ENCODE results near the gene PKNOX2.

Gene PKNOX2

DNA sequence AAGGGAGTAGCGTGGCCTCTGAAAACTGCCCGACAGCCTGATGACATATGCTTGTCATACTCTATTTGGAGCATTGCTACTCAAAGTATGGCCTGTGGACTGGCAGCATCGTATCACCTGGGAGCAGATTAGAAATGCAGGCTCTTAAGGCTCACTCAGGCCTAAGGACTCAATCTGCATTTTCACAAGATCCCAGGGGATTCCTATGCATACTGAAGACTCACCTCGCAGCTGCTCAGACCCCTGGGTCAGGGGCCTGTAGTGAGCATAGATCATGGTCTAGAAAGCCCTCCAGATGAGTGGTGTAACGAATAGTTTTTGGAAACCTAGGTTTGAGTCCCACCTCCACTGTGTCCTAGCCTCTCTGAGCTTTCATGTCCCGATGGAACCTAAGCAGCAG is 205.3 kb downstream of the PKNOX2 start:
- FAIRE-seq = no peak

DNA sequence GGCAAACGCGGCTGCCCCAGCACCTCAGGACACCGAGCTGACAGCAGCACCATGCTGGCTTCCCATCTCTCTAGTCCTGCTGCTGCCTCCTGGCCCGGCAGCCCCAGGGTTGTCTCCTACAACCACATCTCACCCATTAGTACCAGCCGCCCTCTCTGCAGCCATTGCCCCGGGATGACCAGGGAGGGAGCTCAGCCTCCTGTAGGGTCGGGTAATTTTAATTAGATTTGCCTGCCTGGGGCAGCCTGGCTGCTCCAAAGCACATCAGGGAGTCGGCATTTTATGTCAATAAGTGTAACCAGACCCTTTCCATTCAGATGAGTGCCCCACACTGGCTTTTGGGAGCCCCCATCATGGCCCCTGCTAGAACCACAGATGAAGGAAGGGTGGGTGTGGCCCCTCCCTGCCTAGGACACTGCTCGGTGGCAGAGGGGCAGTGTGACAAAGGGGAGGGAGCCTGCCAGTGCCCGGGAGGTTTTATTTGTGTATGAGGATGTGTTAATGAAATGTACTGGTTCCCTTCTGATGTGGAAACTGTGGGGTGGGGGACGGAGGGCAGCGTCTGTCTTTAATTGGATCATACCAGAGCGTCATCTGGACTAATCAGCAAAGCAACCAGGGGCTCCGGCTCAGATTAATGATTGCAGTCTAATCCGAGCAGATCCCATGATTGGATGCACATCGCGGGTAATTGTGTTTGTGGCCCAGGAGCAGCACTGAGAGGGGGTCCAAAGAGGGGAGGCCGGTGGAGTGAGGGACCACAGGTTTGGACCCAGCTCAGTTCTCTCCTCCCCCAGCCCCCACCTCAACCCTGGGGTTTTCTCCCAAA is 206.2 kb downstream of the PKNOX2 start:
- no peak for FAIRE-seq

DNA sequence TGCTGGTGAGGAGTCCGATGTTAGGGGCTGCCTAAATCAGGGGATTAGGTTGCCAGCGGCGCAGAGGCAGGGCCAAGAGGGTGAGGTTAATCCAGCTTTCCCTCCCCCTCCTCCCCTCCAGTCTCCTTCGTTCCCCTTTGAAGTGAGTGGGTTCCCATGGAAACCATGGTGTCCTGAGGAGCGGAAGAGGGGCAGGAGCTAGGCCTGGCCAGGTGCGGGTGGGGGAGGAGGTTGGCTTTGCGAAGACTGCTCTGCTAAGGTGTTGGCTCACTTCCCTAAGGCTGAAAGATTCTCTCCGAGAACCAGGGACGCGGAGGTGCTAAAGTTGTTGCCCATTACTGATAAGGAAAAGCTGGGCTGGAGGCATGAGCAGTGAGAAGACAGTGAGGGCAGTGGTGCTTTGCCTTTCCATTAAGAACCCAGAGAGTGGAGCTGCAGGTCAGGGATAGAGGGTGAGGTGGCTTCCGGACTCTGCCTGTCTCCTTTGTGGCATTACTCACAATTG is 206.9 kb downstream of the PKNOX2 start:
- FAIRE-seq = no peak

DNA sequence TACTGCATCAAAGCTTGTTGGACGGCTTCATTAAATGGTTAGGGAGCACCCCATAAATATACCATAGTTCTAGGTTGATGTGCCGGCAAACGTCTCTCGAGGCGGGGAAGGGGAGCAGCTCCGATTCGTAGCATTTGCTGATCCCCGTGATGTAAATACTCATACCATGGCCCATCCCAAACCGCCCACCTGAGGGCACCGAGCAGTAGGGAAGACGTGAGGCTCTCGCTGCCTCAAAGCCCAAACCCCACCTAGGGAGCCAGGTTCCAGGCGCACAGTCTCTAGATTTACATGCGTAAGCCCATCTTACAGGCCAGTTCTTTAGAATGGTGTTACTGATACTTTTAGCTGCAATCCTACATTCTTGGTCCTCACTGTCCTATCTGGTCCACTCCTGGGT is 207.5 kb downstream of the PKNOX2 start:
- FAIRE-seq = no peak

DNA sequence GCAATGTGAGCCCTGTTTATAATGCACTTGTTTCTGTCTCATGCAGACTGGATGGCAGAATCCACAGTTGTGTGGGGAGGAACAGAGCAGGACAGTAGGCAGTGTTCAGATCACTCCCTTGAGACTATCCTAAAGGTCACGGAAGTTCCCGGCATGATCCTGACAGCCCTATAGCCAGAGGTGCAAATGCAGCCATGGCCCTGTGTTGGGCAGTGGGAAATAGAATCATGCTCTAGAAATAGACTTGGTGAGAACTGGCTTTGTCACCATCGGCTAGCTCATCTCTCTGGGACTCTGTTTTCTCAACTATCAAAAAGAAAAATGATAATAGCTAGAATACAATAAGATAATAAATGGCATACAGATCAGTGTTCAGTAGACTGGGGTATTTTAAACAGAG is 208.4 kb downstream of the PKNOX2 start:
- no peak for FAIRE-seq

DNA sequence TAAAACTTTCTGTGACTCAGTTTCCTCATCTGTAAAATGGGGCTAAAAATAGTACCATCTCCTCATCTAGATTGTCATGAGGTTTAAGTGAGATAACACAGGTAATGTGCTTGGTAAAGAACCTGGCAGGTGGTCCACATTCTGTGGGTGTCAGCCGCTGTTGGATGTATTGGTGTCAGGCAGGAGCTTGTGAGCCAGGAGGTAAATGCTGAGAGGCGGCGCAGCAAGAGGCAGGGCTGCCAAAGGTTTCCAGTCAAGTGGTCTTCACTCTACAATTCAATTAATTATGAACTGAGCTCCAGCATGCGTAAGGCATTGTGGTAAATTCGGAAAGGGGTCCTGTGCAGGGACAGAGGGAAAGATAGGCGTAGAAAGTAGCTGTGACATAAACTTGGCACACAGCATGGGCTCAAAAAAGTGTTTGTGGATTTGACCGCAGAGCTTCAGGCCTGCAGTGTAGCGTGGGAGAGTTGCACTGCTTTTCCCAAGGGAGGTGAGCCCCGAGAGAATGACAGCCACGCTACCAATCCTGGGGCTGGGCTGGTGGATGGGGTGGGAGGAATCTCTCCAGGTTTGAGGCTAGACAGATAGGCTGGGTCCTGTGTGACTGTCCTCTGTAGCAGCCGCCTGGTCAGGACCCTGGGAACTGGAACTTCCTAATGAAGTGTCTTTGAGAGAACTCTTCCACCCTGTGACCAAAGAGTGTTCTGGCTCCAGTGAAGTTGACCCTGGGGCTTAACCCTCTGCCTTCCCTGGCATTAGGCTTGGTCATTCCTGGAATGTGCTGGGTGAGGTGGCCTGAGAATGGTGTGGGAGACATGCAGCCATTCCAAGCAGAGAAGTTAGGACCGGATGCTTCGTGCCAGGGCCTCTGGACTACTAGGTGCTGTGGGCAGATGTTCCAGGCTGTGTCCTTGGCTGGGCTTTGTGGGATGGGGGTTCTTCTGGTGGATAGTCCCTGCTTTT is 209.2 kb downstream of the PKNOX2 start:
- FAIRE-seq = no peak

DNA sequence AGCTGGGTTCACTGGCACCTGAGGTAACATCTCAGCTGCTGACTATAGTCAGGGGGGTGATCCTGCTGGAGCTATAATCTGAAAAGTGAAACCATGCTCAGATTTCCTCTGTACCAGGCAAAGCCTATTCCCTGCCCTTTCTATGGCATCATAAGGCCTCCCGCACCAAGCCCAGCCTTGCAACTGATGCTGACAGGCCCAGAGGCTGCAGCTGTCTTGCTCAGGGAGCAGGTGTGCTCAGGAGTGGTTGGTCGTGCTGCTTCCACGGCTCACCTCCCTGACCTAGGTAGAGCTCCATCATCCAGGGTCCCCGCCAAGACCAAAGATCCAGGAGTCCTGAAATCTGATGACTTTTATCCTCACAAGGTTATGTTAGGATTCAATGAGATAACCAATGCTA is 209.8 kb downstream of the PKNOX2 start:
- no peak for FAIRE-seq

DNA sequence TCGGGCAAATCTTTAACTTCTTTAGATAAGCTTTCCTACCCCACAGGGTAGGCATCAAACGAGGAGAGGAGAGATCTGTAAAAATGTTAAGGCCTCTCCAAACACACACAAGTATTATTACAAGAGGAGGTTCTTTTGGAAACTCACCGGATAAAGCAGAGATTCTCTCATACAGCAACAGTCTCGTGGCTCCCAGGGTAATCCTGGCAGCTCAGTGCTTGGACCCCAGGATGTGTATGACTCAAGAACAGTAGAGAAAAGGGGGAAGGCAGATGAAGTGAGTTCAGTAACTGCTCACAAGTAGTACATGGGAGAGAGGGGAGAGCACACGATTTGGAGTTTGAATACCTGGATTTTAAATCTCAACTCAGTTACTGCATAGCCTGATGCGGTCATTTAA is 210.6 kb downstream of the PKNOX2 start:
- no peak for FAIRE-seq

DNA sequence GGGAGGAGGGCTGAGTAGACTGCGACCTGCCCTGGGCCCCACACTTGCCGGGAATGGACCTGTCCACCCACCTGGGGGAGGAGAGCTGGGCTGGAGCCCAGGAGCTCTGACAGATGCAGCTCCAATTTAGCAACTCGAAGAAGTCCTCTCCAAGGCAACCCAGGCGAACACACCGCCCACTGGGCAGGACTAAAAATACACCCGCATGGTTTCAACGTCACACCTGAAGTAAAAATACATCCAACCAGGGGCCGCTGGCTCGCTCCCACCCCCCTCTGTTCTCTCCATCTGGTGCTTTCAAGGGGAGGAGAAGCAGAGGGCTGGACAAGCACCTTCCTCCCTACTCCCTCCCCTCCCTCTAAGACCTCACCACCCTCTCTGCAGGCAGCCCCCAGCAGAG is 211.6 kb downstream of the PKNOX2 start:
- no peak for FAIRE-seq

DNA sequence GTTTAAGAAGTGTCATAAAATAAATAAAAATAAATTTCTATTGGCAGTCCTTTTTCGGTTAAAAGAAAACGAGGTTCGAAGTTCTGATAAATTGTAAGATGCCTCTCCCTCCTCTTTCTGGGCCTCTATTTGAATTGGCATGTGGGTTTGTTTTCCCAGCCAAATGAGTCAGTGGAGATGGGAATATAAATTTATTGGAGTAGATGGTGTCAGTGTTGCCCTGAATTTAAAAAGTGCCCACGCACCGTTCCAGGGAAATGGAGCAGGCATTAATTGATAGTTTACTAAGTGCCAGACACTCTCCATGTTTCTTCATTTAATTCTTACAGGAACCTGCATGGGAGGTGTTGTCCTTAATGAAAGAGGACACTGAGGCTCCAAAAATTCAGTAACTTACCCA is 212.3 kb downstream of the PKNOX2 start:
- FAIRE-seq = no peak

DNA sequence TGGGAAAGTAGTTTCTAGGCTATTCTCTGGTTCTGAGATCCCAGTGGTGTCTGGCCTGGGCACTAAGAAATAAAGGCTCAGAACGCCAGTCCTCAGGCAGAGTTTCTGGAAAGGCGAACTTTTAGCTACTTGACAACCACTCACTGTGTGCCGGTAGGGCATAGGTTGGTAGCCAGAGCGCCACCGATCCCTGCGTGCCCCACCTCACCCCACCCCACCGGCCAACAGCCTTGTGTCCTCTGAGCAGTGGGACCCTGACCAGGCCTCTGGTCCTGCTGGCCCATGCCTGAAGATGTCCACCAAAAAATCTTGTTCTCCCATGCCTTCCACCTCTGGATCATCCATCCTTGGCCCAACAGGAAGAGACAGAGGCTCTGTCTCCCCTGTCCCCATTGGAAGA is 213.5 kb downstream of the PKNOX2 start:
- no peak for FAIRE-seq

DNA sequence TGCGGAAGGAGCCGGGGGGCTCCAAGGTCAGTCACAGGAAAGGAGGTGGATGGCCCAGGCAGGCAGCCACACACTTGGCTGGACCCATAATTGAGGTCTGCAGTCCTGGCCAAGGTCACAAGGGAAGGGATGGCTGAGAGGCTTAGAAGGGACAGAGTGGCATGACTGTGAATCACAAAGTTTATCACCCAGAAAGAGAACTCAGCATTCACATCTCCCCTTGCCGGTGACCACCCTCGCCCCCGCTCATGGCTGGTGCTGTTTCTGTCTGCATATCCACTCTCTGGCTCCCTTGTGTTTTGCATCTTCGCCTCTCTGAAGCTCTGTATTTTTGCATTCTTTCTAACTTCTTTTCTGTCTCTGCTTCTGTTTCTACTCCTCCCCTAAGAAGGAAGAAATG is 214.0 kb downstream of the PKNOX2 start:
- no peak for FAIRE-seq

DNA sequence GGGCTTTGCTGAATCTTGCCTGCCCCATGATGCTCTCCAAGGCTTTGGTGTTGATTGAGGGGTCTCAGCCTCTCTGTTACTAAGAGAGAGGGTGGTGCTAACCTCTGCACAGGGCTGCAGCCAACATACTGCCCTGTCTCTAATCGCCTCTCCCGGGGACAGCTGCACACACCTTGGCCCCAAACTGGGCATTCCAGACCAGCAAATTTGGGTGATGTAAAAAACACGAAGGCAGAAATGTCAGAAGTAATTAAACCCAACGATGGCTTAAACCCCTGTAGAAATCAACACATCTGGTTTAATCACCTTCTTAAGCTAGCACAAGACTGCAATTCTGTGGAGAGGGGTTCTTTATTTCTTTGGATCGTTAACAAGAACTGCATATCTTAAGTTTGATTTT is 215.0 kb downstream of the PKNOX2 start:
- FAIRE-seq = no peak

DNA sequence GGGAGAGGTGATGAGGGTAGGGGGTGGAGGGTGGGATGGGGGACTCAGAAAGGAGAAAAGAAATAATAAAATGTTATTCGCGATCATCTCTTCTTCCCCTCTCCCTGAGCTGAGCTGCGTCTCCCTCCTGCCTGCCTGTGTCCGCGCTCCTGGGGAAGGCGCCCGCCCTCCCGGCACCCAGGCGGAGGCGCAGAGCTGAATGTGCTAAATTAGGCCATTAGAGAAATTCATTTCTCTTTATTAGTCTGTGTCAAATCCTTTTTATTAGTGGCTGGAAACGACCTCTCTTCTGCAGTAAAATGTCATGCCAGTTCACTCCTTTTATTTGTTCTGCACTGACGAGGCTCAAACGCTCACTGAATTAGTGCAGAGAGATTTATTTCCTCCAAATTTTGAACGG is 215.4 kb downstream of the PKNOX2 start:
- FAIRE-seq = no peak

DNA sequence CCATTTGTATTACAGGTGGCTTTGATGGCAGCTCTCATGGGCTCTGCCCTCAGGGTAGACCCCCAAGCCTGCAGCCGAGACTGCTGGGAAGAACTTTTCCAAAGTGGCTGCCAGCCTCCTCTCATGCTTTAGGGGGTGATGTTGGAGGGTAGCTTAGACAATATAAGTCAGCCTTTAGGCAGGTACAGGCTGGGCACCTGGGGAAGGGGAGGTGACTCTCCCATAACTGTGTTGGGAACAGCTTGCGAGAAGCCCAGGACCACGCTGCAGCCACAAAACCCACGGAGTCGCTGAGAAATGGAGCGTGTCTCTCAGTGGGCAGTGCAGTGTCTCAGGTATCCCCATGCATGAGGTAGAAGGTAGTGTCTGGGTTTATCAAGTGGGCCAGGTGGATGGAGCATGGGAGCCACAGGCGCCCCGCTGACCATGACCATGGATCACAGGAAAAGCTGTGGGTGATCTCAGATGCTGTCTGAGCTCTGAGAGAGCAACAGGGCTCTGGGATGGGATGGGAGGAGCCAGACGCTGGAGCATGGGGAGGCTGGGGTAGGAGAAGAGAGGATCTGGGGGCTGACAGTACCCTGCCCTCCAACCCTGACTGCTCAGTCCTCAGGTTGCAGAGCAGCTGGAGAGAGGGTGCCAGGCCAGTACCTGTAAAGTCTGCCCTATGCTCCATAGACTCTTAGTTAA is 216.3 kb downstream of the PKNOX2 start:
- no peak for FAIRE-seq

DNA sequence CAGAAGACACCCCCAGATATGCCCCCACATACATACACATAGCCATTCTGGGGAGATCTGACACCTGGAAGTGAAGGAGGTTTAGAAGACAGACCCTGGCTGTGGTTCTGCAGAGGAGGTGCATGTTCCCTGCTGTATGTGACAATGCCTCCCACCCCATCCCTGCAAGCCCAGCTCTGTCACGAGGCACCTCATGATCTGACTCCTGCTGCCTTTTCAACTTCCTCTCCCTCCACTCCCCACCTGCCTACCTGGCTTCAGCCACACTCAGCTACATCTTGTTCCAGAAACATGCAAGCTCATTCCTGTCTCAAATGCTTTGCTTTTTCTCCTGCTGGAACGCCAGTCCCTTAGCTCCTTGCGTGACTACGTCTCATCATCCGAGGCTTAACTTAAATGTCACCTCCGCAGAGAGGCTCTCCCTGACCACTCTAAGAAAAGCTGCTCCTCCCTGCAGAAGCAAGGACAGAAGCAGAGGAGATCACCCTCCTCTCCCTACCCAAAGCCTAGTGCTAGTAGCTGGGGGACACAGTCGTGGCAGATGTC is 217.0 kb downstream of the PKNOX2 start:
- FAIRE-seq = no peak

DNA sequence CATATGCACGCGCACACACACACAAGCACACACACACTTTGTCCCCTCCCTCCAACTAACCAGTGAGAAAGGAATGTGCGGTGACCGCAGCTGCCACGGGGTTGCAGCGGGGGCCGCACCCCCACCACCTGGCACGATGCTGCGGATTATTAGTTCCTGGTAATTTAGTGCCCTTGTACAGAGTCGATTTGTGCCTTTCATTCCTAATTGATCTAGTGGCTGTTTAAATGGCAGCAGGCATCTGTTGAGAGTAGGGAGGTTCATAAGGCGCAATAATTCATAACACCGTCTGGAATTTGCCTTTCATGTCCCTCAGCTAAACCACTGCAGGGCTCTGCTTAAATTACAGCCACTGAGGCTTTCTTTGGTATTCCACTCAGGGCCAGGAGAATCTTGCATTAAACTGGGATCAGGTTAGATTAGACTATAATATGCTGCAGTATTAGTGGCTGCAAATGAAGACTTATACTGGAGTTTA is 217.8 kb downstream of the PKNOX2 start:
- no peak for FAIRE-seq

DNA sequence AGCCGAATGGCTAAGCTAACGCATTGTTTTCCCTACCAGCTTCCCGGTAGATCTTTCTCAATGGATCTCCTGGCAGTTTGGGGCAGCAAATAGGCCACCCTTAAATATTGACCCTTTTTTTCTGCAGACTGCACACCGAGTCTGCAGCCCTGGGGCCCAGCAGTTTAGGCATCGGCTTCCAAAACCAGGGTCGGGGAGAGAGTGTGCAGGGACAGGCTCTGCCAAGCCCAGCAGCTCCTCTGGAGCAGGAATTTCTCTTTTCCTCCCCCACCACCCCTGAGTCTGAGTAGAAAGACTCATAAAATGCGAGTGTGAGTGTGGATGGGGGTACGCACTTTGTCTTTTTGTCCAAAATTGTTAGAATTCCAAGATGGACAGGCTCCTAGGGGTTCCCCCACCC is 218.3 kb downstream of the PKNOX2 start:
- no peak for FAIRE-seq

DNA sequence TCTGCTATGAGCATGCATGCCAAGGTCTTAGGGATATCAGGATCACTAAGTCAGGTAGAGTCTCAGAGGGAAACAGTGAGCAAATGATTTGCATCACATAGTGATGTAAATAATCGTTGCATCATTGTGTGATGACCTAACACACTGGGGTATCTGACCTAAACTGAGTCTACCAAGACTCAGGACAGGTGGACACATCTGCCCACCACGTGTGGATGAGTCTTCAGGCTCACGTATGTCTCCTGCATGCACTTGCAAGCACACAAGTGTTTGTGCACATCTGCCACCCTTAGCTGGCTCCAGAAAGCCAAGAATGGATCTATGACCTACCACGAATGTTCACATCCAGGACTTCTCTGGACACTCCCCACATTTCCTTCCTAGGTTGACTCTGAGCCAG is 220.3 kb downstream of the PKNOX2 start:
- FAIRE-seq = no peak

DNA sequence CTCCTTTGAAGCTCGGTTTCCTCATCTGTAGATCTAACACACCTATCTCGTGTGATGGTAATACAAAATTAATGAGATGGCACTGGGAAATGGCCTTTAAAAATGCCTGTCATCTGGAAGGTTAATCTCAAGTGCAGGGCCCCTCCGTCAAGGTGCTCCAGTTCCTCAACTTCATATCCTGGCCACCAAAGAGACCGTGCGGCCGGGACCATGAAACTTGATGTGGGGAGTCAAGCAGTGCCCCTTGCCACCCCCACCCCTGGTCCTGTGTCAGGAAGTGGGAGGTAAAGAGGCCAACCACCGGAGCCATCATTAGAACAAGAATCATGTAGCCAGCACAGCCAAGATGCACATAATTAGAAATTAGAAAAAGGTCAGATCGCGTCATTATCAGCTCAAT is 223.3 kb downstream of the PKNOX2 start:
- FAIRE-seq = no peak

DNA sequence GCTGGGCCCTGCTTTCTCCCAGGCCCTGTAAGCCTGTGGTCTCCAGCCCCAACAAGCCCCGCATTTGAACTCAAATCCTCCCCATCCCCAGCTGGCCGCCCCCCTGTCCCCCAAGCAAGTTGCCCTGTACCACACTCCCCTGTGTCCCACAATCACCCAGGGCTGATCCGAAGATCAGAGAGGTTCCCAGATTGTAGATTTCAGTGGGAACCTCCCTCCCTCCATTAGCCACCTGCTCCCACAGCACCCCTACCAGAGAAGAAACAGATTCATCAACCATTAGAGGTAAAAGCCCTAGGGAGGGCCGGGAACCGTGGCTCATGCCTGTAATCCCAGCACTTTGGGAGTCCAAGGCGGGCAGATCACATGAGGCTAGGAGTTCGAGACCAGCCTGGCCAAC is 224.1 kb downstream of the PKNOX2 start:
- FAIRE-seq = no peak

DNA sequence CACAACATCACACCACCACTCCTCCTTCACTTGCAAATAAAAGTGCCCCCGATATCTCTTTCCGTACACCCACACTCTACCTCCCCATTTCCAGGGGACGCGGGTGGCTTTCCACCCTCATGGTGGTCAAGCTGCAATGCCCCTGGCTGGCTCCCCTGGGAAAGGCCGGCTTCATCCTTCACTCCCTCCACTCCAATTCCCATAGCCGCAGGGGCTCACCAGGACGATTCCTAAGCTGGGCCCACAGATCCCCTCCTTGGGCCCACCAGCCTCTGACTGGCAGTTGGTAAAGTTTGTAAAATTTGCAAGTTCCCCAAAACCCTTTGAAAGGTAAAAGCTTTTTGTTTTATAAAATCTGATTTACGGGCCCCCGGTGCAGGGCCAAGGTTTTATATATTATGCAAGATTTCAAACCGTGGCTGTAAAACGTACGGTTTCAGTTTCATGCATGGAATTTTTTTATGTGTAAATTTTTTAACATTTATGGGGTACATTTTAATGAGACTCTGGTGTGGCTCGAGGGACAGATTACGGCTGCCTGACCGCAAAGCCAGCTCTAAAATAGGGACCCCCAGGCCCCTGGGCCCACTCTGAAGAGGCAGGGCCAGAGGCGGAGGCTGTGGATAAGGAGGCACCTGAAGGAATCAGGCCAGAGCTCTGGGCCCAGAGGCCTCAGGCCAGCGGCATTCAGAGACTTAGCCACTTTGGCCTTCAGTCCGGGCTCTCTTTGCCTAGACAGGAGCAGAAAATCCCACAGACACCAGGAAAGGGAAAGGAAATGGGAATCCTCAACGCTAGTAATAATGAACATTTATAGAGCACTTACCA is 225.0 kb downstream of the PKNOX2 start:
- FAIRE-seq = no peak
